Fibroblast of skin of left biceps (primary cell): ENCODE data around the gene ZSWIM5.
"Not testable (repeated sequence)": the region's sequence is repeated elsewhere in the genome, so short reads cannot be mapped to it uniquely, and the experiment has no call there.

Experiments
- DNase-seq, 2 experiments: peaks; one replicate each; pipeline ENCODE4 v3.0.0-alpha.2; 2013; ENCODE audit warnings: low read depth in 2 of 2

ZSWIM5 gene

DNA sequence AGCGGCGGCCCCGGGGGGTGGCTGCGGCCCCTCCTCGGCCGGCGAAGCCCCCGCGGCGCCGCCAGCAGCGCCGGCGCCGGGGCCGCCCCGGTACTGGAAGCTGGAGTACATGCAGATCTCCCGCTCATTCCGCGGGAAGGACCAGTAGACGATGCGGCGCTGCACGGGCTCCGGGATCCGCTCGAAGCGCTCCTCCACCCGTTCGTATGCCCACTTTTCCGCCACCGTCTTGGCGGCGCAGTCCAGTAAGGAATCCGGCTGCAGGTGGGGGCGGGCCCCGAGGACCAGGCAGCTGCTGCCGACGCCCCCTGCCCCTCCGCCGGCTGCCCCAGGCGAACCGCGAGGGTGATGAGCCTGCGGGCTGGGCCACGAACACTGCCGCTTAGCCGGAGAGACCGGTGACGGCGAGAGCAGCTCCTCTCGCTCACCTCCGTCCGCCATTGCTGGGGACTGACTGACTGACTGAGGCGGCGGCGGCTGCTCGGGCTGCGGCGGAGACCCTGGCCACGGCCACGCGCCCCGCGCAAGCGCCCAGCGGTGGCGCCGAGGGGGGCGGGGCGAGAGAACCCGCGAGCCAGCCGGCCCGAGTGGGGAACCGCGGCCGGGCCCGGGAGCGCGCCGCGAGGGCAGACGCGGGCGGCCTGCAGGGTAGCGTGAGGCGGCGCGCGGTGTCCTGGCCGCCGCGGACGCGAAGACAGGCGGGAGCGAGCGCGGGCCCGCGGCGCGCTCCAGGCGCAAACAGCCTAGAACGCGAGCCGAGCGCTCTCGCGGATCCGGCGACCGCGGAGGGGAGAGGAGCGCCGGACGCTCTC lies at the start of gene ZSWIM5:
Gene ZSWIM5, minus strand, starts transcription at position 696 of the 812 bp plus-strand sequence. Its CDS starts 255 bp downstream, at position 441.
- no peak for DNase-seq

DNA sequence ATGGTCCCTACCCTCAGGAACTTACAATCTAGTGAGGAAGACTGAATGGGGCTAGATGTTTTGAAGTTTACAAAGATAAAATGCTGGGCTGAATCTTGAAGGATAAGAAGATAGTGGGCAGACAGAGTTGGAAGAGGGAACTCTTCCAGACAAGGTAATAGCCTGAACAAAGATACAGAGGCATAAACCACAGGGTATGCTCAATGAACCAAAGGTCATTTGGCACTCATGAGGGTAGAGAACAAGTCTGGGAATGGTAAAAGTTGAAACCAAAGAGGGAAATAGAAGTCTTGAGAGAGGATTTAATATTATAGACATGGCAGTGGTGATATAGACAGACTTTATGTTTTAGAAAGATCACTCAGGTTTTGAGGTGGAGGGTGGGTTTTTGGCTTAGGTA lies 48.1 kb upstream of the ZSWIM5 start:
- no peak for DNase-seq

DNA sequence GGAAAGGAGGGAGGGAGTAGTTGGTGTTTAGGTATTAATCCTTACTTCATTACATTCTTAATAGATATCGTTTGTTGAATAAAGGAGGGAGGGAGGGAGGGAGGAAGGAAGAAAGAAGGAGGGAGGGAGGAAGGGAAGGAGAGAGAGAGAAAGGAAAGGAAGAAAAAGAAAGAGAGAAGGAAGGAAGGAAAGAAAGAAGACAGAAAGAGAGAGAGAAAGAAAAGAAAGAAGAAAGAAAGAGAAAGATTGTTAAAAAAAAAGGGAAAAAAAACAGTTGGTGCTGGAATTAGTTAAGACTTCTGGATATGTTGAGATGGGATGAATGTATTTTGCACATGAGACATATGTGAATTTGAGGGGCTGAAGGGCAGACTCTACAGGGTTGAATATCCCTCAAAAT lies 44.1 kb upstream of the ZSWIM5 start:
- DNase-seq: no peak

DNA sequence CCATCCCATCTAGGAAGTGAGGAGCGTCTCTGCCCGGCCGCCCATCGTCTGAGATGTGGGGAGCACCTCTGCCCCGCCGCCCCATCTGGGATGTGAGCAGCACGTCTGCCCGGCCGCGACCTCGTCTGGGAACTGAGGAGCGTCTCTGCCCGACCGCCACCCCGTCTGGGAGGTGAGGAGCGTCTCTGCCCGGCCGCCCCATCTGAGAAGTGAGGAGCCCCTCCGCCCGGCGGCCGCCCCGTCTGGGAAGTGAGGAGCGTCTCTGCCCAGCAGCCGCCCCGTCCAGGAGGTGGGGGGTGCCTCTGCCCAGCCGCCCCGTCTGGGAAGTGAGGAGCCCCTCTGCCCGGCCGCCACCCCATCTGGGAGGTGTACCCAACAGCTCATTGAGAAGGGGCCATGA lies 41.6 kb upstream of the ZSWIM5 start:
- not testable (repeated sequence) for DNase-seq

DNA sequence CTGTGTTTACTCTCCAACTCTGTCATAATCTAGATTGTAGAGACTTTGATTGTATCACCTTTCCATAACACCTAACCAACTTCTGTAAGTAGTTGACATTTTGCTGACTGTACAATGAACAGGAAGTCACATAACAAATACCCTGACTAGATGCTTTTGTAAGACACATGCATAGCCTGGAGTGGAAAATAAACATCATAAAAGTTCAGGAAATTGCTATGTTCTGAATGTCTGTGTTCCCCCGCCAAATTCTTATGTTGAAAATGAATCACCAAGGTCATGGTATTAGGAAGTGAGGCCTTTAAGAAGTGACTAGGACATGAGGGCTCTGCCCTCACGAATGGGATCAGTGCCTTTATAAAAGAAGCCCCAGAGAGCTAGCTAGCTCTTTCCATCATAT lies 40.4 kb upstream of the ZSWIM5 start:
- DNase-seq: no peak

DNA sequence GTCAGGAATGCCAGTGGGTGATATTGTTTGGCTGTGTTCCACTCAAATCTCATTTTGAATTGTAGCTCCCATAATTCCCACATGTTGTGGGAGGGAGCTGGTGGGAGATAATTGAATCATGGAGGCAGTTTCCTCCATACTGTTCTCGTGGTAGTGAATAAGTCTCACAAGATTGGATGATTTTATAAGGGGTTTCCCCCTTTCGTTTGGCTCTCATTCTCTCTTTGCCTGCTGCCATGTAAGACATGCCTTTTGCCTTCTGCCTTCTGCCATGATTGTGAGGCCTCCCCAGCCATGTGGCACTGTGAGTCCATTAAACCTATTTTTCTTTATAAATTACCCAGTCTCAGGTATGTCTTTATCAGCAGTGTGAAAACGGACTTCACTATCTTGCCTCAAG lies 40.0 kb upstream of the ZSWIM5 start:
- not testable (repeated sequence) for DNase-seq

DNA sequence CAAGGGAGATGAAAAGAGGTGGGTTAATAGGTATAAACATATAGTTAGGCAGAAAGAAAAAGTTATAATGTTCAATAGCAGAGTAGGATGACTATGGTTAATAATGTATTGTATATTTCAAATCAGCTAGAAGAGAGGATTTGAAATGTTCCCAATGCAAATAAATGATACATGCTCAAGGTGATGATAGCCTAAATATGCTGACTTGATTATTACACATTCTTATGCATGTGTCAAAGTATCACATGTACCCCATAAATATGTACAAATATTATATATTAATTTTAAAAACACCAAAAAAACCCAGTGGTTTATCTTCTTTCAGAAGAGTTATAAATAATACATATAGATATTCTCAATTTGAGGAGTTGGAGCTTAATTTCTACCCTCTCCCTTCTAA lies 38.3 kb upstream of the ZSWIM5 start:
- no peak for DNase-seq

DNA sequence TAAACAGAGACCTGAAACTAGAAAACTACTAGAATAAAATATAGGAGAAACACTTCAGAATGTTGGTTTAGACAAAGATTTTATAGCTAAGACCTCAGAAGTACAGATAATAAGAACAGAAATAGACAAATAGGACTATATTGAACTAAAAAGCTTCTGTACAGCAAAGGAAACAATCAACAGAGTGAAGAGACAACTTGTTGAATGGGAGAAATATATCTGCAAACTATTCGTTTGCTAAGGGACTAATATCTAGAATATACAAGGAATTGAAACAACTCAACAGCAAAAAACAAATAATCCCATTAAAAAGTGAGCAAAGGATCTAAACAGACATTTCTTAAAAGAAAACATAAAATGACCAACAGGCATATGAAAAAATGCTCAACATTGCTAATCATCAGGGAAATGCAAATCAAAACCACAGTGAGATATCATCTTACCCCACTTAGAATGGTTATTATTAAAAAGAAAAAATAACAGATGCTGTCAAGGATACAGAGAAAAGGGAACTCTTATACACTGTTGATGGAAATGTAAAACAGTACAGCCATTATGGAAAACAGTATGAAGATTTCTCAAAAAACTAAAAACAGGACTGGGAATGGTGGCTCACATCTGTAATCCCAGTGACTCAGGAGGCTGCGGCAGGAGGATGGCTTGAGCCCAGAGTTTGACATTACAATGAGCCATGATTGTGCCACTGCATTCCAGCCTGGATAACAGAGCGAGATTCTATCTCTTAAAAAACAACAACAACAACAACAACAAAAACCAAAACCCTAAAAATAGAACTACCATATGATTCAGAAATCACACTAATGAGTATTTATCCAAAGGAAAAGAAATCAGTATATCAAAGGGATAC lies 37.3 kb upstream of the ZSWIM5 start:
- DNase-seq: no peak

DNA sequence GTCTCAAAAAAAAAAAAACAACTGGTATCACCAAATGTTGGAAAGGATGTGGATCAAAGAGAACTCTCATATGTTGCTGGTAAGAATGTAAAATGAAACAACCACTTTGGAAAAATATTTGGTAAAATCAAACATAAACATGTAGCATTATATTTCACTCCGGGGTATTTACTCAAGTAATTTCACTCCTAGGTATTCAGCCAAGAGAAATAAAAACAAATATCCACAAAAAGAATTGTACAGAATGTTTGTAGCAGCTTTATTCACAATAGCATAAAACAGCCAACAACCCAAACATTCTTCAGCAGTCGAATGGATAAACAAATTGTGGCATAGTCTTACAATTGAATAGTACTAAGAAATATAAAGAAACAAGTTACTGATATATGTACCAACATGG lies 32.4 kb upstream of the ZSWIM5 start:
- DNase-seq: no peak

DNA sequence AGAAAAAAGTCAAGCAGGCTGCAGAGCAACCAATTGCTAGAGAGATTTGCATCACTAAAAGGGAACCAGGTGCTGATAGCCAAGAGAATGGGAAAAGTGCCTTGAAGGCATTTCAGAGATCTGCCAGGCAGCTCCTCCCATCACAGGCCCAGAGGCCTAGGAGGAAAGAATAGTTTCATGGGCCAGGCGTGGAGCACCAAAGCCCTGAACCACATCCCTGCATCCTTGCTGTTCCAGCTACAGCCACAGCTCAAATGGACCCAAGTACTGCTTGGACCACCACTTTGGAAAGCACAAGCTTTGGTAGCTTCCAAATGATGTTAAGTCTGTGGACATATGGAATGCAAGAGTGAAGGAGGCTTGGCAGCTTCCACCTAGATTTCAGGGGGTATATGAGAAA lies 29.7 kb upstream of the ZSWIM5 start:
- DNase-seq: no peak

DNA sequence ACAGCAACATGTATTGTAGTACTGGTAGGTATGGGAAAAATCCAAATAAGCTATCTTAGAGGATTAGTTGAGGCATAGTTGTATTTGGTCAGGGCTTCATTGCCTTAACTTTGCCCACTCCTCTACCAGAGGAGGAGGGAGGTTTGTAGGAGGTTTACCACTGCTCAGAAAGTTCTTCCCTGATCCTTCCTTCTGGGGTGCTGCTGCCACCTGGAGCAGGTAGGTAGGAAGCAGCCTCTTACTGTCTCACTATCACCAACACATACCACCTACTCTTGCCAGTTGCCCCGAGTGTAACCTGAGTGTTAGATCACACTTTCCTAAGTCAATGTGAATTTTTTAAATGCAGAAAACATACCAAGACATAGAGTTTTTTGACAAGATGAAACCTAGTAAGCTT lies 24.1 kb upstream of the ZSWIM5 start:
- no peak for DNase-seq

DNA sequence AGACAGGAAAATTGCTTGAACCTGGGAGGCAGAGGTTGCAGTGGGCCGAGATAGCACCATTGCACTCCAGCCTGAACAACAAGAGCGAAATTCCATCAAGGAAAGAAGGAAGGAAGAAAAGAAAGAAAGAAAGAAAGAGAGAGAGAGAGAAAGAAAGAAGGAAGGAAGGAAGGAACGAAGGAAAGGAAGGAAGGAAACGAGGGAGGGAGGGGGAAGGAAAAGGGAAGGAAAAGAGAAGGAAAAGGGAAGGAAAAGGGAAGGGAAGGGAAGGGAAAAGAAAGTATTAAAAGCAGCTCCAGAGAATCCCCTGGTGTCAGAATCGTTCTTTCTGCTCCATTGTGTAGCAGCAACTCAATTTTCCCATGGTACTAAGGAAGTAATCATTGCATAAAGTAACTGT lies 19.2 kb upstream of the ZSWIM5 start:
- DNase-seq: no peak

DNA sequence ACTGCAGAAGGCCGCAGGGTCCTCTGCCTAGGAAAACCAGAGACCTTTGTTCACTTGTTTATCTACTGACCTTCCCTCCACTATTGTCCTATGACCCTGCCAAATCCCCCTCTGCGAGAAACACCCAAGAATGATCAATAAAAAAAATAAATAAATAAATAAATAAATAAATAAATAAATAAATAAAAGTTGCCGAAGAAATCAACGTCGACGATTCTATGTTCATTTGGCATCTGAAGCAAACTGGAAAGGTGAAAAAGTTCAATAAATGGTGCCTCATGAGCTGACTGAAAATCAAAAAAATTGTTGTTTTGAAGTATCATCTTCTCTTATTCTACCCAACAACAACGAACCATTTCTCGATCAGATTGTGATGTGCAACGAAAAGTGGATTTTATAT lies 17.3 kb upstream of the ZSWIM5 start:
- DNase-seq: not testable (repeated sequence)

DNA sequence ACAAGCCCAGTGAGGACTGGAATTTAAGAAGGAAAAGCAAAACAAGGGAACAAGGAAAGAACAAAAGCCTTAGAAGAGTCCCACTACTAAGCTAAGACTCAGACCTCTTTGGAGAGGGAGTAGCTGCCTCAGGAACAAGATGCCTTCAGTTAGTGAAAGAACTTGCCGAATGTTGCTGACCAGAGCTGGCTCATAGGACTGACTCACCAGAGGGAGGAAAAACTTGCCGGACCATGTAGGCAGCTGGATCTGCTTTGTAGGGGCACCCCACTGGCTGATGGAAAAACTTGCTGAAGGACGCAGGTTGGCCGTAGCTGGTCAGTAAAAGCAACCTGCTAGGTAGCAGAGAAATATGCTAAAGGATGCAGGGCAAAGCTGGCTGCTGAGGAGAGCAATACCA lies 15.3 kb upstream of the ZSWIM5 start:
- no peak for DNase-seq

DNA sequence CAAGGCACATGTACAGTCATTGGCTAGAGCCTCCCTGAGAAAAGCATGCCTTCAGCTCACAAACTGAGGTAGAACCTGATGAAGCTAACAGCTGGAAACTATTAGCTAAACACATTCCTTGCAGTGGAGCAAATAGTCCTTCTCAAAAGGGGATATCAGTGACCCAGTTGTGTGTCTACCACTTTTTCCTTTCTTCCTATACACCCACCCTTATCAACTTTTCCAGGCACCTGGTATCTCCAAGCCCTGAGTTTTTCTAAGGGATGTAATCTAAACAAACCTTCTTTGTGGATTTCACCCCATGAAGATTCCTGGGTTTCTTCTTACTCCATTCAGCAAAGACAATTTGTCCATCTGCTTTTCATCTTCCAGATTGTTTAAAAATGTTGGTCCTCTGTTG lies 10.5 kb upstream of the ZSWIM5 start:
- DNase-seq: no peak

DNA sequence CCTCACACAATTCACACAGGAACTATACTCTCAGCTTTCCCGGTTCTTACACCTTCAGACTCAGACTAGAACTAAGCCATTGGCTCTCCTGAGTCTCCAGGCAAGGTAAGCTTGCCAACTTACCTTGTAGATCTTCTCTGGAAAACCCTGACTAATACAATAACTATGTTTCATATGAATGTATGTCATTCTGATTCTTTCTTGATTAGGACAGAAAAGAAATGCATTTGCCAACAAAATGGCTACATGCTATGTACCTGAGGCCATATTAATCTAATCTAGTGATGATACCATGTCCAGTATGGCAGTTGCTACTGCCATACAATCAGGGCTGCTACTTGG lies 9.8 kb upstream of the ZSWIM5 start:
- DNase-seq: no peak

DNA sequence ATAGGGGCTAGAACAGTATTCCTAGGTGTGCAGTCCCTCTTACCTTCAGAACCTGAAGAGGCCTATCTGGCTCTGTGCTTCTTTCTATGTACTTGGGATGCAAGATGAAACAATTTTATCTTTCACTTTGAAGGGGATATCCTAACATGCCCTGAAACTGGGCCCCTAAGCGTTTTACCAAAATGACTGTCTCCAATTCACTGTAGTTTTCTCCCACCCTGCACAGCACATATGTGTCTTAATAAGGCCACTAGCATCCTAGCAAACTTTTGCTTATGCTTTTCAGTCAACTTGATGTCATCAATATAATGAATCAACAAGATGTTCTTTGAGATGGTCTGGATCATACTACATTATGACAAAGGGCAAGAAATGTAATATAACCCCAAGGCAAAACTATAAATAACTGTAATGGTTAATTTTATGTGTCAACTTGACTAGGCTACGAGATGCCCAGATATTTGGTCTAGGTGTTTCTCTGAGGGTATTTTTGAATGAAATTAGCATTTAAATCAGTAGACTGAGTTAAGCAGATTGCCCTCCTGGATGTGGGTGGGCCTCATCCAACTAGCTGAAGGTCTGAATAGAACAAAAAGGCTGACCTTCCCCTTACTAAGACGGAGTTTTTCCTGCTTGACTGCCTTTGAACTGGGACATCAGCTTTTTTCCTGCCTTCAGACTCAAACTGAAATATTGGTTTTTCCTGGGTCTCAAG lies 9.2 kb upstream of the ZSWIM5 start:
- no peak for DNase-seq

DNA sequence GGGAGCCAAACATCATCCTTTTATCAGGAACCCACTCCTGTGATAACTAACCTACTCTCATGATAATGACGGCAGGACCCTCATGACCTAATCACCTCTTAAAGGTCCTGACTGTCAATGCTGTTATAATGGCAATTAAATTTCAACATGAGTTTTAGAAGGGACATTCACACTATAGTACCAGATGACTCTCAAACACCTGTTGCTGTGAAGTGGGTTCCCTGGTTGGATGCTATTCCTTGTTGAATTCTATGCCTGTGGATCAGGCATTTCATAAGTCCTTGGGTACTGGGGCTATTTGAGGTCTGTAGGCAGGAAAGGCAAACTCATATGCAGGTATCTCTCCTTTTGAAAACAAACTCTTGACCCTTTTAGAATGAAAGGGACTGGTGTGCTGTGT lies 7.5 kb upstream of the ZSWIM5 start:
- no peak for DNase-seq

DNA sequence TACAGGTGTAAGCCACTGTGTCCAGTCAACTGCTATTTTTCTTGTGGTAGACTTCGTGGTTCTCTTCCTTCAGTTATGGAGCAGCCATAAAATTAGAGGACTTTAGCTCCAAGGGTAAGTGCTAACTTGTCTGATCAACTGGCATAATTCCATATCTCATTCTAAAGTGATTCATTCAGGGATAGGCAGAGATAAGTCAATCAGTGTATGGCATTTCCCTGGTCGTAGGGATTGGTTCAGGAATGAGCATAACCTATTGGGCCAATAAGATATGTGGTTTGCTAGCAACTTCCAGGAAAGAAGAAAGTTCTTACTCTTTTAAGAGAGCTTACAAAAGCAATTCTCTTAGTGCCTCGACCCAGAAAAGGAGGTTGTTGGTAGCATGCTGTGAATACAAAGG lies 4.7 kb upstream of the ZSWIM5 start:
- DNase-seq: no peak

DNA sequence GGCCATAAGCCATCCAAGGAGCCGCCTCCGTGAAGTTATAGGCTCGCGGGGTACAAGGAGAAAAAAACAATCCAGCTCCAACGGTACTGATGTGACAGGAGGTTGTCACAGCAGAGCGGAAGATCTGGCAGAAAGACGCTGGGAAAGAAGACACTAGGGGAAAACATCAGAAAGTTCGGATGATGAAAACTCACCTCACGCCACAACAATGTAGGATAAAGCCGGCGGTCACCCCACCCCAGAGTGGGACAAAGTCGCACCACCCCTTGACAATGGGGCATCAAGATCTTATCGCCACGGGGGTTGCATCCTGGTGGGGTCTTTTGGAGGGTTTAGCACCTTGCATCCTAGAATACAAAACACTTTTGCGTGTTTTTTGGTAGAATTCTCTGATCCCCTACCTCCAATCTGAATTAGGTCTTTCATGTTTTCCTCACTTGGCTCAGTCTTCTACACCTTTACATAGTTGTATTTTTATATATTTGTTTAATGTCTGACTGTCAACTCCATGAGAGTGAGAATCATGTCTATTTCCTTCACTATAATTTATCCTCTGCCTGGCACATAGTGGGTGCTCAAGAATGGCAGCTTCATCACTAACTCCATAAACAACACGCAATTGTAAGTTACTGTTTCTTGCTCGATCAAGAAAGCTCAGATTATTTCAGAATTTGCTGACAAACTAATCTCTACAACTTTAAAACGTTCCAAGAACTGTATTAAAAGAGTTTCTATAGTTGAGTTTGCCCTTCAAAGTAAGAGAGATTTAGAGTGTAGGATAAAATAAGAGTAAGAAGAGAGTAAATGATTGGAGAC lies 611 bp upstream of the ZSWIM5 start:
- no peak for DNase-seq

DNA sequence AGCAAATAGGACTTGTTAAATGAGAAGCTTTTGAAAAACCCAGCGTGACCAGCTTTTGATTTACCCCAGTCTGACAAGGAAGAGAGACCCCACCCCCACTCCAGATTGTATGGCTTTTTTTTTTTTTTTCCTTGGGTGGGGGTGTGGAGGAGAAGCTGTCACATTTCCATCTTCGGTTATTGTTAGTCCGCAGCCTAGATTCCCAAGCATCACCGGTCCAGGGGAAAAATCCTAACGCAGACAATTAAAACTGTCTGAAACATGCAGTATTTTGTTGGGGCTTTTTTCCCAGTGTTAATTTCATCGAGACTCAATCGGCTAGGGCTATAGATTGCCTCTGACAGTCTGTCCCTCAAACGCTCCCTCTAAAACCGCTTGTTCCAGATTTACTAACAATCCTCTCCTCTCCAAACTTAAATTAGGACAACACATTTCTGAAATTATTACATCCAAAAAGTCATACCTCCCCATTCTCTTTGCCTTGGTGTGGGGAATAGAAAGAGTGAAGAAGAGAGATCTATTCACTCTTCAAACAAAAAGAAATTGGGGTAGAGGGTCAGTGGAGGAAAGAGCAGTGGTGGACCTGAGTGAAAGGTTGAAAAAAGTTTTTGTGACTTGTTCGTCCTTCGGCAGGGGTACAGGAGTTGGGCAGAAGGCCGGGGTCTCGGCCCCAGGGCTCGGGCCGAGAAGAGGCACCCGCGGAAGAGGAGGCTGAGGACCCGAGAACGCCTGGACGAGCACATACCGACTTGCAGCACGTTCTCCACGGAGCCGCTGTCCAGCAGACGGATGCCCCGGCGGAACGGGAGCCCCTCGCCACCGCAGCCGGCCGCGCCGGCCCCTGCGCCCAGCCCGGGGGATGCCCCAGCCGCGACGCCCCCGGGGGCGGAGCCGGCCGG lies 1.1 kb downstream of the ZSWIM5 start:
- no peak for DNase-seq
